Osteoblast (primary cell): ENCODE data around the gene NELFB. TPM values are rescaled to one million over a fixed set of nuclear protein-coding genes. Genes with fewer than 3 reads are reported as not detected.

Source experiments
- DNase-seq: peaks from one replicate; pipeline ENCODE4 v3.0.0; 2011; ENCODE audit warnings: low spot score, mixed read lengths; ENCODE audit not compliant: insufficient read length; ENCODE audit errors: missing footprints
- H2AFZ ChIP-seq: 2 replicates; pipeline ENCODE4 v1.6.0; 2011; ENCODE audit warnings: mild to moderate bottlenecking, low read length
- H3K27ac ChIP-seq: 2 replicates; pipeline ENCODE4 v1.5.1; 2011; ENCODE audit warnings: mild to moderate bottlenecking, low read depth, low read length, moderate library complexity
- H3K27me3 ChIP-seq: 2 replicates; pipeline ENCODE4 v1.6.0; 2012; ENCODE audit warnings: mild to moderate bottlenecking, control low read depth, inconsistent platforms, low read length, moderate library complexity; ENCODE audit not compliant: insufficient read depth
- H3K36me3 ChIP-seq: 2 replicates; pipeline ENCODE4 v1.5.1; 2011; ENCODE audit warnings: mild to moderate bottlenecking, low read length, control low read depth, moderate library complexity; ENCODE audit not compliant: insufficient read depth
- H3K4me1 ChIP-seq: 2 replicates; pipeline ENCODE4 v1.5.1; 2011; ENCODE audit warnings: mild to moderate bottlenecking, low read length, control low read depth, moderate library complexity; ENCODE audit not compliant: insufficient read depth
- H3K4me2 ChIP-seq: 2 replicates; pipeline ENCODE4 v1.6.0; 2011; ENCODE audit warnings: mild to moderate bottlenecking, low read length; ENCODE audit not compliant: insufficient read depth
- H3K4me3 ChIP-seq: fragments of 200-600 bp; sonication (generic); 3 replicates; pipeline ENCODE4 v1.5.1; 2012; ENCODE audit warnings: mild to moderate bottlenecking, low read length, inconsistent platforms; ENCODE audit not compliant: insufficient read depth
- H3K79me2 ChIP-seq: 2 replicates; pipeline ENCODE4 v1.6.0; 2012; ENCODE audit warnings: mild to moderate bottlenecking, low read length, control low read depth, inconsistent platforms; ENCODE audit not compliant: insufficient read depth
- H3K9me3 ChIP-seq: 2 replicates; pipeline ENCODE4 v1.5.1; 2011; ENCODE audit warnings: low read depth, low read length, control low read depth
- H4K20me1 ChIP-seq: 2 replicates; pipeline ENCODE4 v1.6.0; 2012; ENCODE audit warnings: mild to moderate bottlenecking, low read length, control low read depth; ENCODE audit not compliant: insufficient read depth
- total RNA-seq: library from RNA; depleted of rRNA; stranded (reverse); fragments of >200 nt; gene quantifications from 2 replicates; pipeline ENCODE4 v1.2.3, GENCODE V29; 2012
- TF ChIP-seq, protein P1 (sequence below): IDR thresholded peaks from 2 replicates; pipeline ENCODE4 v1.5.1; 2011; ENCODE audit warnings: mild to moderate bottlenecking, low read depth, low read length, moderate library complexity; ENCODE audit errors: extremely low read depth

NELFB gene
- total RNA-seq, 1 donor, result 47.4 TPM

DNA sequence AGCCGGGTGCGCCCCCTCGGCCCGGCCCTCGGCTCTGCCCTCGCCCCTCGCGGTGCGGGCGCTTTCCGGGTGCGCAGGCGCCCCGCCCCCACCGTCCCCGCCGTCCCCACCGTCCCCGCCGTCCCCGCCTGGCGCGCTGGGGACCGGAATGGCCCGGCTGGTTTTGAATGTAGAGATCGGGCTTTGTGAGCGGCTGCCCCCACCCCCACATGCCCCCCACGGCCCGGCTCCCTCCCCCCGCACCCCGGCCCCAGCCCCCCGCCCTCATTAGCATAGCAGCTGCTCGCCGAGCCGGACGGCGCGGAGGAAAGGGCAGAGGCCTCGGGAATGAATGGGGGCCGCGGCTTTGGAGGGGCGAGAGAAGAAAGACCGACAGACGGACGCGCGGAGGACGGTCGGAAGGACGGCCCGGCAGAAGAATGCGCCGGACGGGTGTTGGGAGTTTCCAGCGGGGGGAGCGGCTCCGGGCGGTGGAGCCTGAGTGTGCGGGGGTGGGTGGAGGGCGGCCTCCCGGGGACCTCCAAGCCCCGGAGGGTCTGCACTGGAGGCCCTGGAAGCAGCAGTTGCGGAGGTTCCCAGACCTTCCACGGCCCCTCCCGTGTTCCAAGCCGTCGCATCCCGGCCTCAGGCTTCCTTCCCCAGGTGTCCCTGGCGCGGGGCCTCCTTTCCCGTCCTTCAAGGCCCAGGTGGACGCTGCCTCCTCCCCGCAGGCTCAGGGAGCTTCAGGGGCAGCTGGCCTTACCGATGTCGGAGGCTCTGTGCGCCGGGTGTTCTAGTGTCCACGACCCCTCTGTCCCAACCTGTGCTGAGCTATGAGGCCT, 40.9 kb downstream of the NELFB start:
- H3K27ac ChIP-seq, result no peak overlapping the region
- H2AFZ ChIP-seq, result no peak overlapping the region
- H3K27me3 ChIP-seq, result peaks cover 56% of the 10 kb centered on the region
- no peaks in the 10 kb centered on the region for H3K36me3 ChIP-seq
- TF ChIP-seq, protein P1, sequence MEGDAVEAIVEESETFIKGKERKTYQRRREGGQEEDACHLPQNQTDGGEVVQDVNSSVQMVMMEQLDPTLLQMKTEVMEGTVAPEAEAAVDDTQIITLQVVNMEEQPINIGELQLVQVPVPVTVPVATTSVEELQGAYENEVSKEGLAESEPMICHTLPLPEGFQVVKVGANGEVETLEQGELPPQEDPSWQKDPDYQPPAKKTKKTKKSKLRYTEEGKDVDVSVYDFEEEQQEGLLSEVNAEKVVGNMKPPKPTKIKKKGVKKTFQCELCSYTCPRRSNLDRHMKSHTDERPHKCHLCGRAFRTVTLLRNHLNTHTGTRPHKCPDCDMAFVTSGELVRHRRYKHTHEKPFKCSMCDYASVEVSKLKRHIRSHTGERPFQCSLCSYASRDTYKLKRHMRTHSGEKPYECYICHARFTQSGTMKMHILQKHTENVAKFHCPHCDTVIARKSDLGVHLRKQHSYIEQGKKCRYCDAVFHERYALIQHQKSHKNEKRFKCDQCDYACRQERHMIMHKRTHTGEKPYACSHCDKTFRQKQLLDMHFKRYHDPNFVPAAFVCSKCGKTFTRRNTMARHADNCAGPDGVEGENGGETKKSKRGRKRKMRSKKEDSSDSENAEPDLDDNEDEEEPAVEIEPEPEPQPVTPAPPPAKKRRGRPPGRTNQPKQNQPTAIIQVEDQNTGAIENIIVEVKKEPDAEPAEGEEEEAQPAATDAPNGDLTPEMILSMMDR, result no peak
- peaks cover 4% of the 10 kb centered on the region for H3K4me1 ChIP-seq
- peaks cover 3% of the 10 kb centered on the region for H3K9me3 ChIP-seq
- no peak for DNase-seq
- H3K4me3 ChIP-seq, result no peak overlapping the region
- peaks cover 3% of the 10 kb centered on the region for H4K20me1 ChIP-seq
- no peak overlapping the region for H3K4me2 ChIP-seq
- H3K79me2 ChIP-seq, result no peaks in the 10 kb centered on the region

DNA sequence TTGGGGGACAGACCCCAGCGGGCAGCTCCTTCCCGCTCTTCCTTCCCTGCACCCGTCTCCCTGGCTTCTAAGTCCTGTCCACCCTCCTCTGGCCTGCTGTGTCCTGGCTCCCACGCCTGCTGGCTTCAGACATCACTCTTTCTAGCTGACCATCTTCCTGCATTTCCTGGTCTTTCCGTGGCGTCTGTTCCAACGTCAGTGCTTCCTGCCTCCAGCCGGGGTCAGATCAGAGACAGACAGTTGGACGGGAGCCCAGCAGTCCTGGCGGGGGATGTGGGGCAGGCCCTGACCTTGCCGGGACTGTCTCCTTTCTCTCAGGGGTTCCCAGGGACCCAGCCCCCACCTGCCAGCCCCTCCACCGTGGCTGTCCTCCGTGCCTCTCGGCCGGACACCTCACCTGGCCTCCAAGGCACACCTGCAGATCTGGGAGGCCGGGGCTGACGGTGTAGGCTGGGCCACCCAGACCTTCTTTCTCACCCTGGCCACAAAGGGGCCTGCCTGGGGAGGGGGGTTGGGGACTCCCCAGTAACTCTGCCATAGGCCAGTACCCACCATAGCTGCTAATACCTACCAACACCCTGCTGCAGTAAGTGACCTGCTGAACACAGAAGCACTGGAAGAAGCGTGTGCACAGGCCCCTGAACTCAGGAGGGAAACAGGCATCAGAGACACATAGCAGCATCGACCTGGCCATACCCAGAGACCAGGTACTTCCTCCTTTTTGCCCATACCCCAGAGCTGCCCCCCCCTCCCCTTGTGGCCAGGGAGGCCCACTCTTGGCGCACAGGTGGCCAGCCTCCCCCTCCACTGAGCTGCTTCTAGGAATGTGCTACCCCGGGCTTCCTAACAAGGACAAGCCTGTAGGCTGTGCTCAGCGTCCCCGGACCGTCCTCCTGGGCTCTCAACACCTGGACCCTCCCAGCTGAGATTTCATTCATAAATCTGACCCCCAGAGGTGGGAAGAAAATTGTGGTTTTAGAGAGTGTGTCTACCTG, 41.8 kb downstream of the NELFB start:
- Histone ChIP-seq H3K27ac (no peak overlapping the region), H3K4me3 (no peak overlapping the region), H3K79me2 (no peaks in the 10 kb centered on the region), H3K27me3 (peaks cover 57% of the 10 kb centered on the region), H3K9me3 (peaks cover 3% of the 10 kb centered on the region), H4K20me1 (peaks cover 3% of the 10 kb centered on the region), H3K4me1 (peaks cover 4% of the 10 kb centered on the region), H3K36me3 (no peaks in the 10 kb centered on the region), H3K4me2 (no peak overlapping the region), H2AFZ (no peak overlapping the region)
- no peak for DNase-seq
- TF ChIP-seq, protein P1, result no peak

DNA sequence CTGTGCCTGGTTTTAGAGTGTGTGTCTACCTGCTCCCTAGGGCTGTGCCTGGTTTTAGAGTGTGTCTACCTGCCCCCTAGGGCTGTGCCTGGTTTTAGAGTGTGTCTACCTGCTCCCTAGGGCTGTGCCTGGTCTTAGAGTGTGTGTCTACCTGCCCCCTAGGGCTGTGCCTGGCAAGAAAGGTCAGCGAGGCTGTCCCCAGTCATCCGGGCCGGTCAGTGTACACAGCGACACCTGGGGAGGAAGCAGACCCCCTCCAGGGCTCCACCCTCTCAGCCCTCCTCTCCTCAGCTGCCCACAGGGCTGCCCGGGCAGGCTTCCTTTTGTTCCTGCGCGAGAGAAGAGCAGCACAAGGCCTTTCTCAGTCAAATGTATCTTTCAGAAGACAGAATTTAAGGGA, 42.8 kb downstream of the NELFB start:
- H3K36me3 ChIP-seq, result no peaks in the 10 kb centered on the region
- DNase-seq, result no peak
- H3K27ac ChIP-seq, result no peak overlapping the region
- peaks cover 3% of the 10 kb centered on the region for H3K9me3 ChIP-seq
- TF ChIP-seq, protein P1, result no peak
- no peak overlapping the region for H3K4me2 ChIP-seq
- H3K27me3 ChIP-seq, result peaks cover 57% of the 10 kb centered on the region
- no peaks in the 10 kb centered on the region for H3K79me2 ChIP-seq
- H3K4me3 ChIP-seq, result no peak overlapping the region
- H3K4me1 ChIP-seq, result peaks cover 4% of the 10 kb centered on the region
- H4K20me1 ChIP-seq, result peaks cover 3% of the 10 kb centered on the region
- no peak overlapping the region for H2AFZ ChIP-seq
